CD14-positive monocyte (primary cell): ENCODE measurements around the gene CASQ1. TPM values are rescaled to one million over a fixed set of nuclear protein-coding genes. Genes with fewer than 3 reads are reported as not detected.

ENCODE experiments used
- DNase-seq, 3 donors: peaks; one replicate each; pipeline ENCODE4 v3.0.0-alpha.2; 2011 to 2022
- H2AFZ ChIP-seq: 2 replicates; pipeline ENCODE4 v1.6.0; 2012; ENCODE audit warnings: mild to moderate bottlenecking, low read depth, low read length, inconsistent platforms; ENCODE audit not compliant: insufficient read depth, poor library complexity, severe bottlenecking
- H3K27ac ChIP-seq, 2 donors: 1 replicate in 1 of 2; 2 replicates in 1 of 2; pipeline ENCODE4 v1.5.1; 2012 to 2013; ENCODE audit warnings: low read length in 2 of 2, control low read depth in 1 of 2, inconsistent platforms in 1 of 2, low read depth in 1 of 2, mild to moderate bottlenecking in 1 of 2
- H3K27me3 ChIP-seq, 2 donors: one replicate each; pipeline versions ENCODE4 v1.6.0 to v1.6.1; 2011 to 2013; ENCODE audit warnings: low read length in 2 of 2; ENCODE audit not compliant: control insufficient read depth in 2 of 2, insufficient read depth in 2 of 2
- H3K36me3 ChIP-seq, 2 donors: replicated peaks in 1 of 2; 1 replicate in 1 of 2; 2 replicates in 1 of 2; pipeline versions ENCODE4 v1.5.1 to v1.6.1; 2012 to 2013; ENCODE audit warnings: low read length in 2 of 2, control low read depth in 1 of 2, inconsistent platforms in 1 of 2, mild to moderate bottlenecking in 1 of 2; ENCODE audit not compliant: insufficient read depth in 2 of 2, control insufficient read depth in 1 of 2
- H3K4me1 ChIP-seq, 2 donors: 1 replicate in 1 of 2; 2 replicates in 1 of 2; pipeline versions ENCODE4 v1.5.1 to v1.6.1; 2012 to 2013; ENCODE audit warnings: low read length in 2 of 2, control low read depth in 1 of 2, inconsistent platforms in 1 of 2, mild to moderate bottlenecking in 1 of 2, moderate library complexity in 1 of 2; ENCODE audit not compliant: insufficient read depth in 2 of 2, control insufficient read depth in 1 of 2
- H3K4me2 ChIP-seq: replicated peaks from 2 replicates; pipeline ENCODE3; 2012; ENCODE audit warnings: low read length, moderate library complexity, mild to moderate bottlenecking; ENCODE audit not compliant: poor library complexity, severe bottlenecking; ENCODE audit errors: extremely low read depth
- H3K4me3 ChIP-seq, 3 experiments: fragments of 200-600 bp in 1 of 3; sonication (generic) in 1 of 3; replicated peaks in 1 of 3; 1 replicate in 2 of 3; 2 replicates in 1 of 3; pipeline ENCODE4 v1.5.1; 2011 to 2013; ENCODE audit warnings: low read length in 3 of 3, mild to moderate bottlenecking in 3 of 3, control low read depth in 2 of 3, low read depth in 2 of 3, inconsistent platforms in 1 of 3, moderate library complexity in 1 of 3
- H3K79me2 ChIP-seq: 2 replicates; pipeline ENCODE4 v1.6.0; 2012; ENCODE audit warnings: mild to moderate bottlenecking, control low read depth, inconsistent platforms, low read length, moderate library complexity; ENCODE audit not compliant: insufficient read depth
- H3K9ac ChIP-seq: 2 replicates; pipeline ENCODE4 v1.6.0; 2017; ENCODE audit warnings: low read length, mild to moderate bottlenecking; ENCODE audit not compliant: insufficient read depth, poor library complexity, severe bottlenecking
- H3K9me3 ChIP-seq, 2 donors: replicated peaks in 1 of 2; 1 replicate in 1 of 2; 2 replicates in 1 of 2; pipeline versions ENCODE4 v1.5.1 to v1.6.1; 2012 to 2013; ENCODE audit warnings: low read length in 2 of 2, control low read depth in 1 of 2; ENCODE audit not compliant: control insufficient read depth in 1 of 2, insufficient read depth in 1 of 2
- H4K20me1 ChIP-seq: 2 replicates; pipeline ENCODE4 v1.6.0; 2012; ENCODE audit warnings: mild to moderate bottlenecking, low read length, control low read depth, moderate library complexity; ENCODE audit not compliant: insufficient read depth
- H3K27ac Mint-ChIP-seq, 7 donors: one replicate each; pipeline ENCODE4 v1.8.0; 2020; ENCODE audit warnings: mild to moderate bottlenecking in 7 of 7, mixed read lengths in 7 of 7, moderate library complexity in 6 of 7, inconsistent platforms in 2 of 7
- H3K27me3 Mint-ChIP-seq, 3 donors: one replicate each; pipeline ENCODE4 v1.8.0; 2021 to 2022; ENCODE audit warnings: low read depth in 3 of 3, mild to moderate bottlenecking in 3 of 3, mixed read lengths in 3 of 3, moderate library complexity in 3 of 3, inconsistent platforms in 1 of 3
- H3K36me3 Mint-ChIP-seq, 2 donors: one replicate each; pipeline ENCODE4 v1.8.0; 2020; ENCODE audit warnings: mixed read lengths in 2 of 2, inconsistent platforms in 1 of 2, mild to moderate bottlenecking in 1 of 2
- H3K4me1 Mint-ChIP-seq: one replicate; pipeline ENCODE4 v1.8.0; 2020; ENCODE audit warnings: mild to moderate bottlenecking, mixed read lengths
- H3K4me3 Mint-ChIP-seq, 2 donors: one replicate each; pipeline ENCODE4 v1.8.0; 2020; ENCODE audit warnings: mild to moderate bottlenecking in 2 of 2, mixed read lengths in 2 of 2, moderate library complexity in 1 of 2
- H3K9me3 Mint-ChIP-seq, 7 donors: one replicate each; pipeline ENCODE4 v1.8.0; 2020 to 2022; ENCODE audit warnings: mixed read lengths in 7 of 7, mild to moderate bottlenecking in 6 of 7, moderate library complexity in 6 of 7, inconsistent platforms in 2 of 7
- WGBS: methylation state at CpG from one replicate; pipeline ENCODE4 v1.1.5; 2013; ENCODE audit warnings: missing lambda C conversion rate; ENCODE audit not compliant: insufficient coverage; 5-methylcytosine and 5-hydroxymethylcytosine counted together
- intact Hi-C, 2 donors: fragments of 100-400 bp; cut with micrococcal nuclease; formaldehyde crosslinking; loops; one replicate each; pipeline versions ENCODE4 v1.15.0 to v1.15.1; 2023
- polyA plus RNA-seq, 3 donors: library from polyadenylated mRNA; depleted of rRNA in 1 of 3; unstranded in 2 of 3; stranded (reverse) in 1 of 3; fragments of 300-500 nt in 2 of 3; fragments of >200 nt in 1 of 3; fragmentation: Illumina TruSeq in 2 of 3; gene quantifications; 1 replicate in 2 of 3; 2 replicates in 1 of 3; pipeline ENCODE4 v1.2.3, GENCODE V29; 2012 to 2021
- TF ChIP-seq, protein P1 (sequence below): fragments of 200-600 bp; IDR thresholded peaks from one replicate; pipeline ENCODE4 v1.8.0; 2022; ENCODE audit warnings: antibody characterized with exemption, mild to moderate bottlenecking

The CASQ1 gene
- polyA plus RNA-seq, 3 donors, result 0.09 to 11.1 TPM; not detected in 1

DNA sequence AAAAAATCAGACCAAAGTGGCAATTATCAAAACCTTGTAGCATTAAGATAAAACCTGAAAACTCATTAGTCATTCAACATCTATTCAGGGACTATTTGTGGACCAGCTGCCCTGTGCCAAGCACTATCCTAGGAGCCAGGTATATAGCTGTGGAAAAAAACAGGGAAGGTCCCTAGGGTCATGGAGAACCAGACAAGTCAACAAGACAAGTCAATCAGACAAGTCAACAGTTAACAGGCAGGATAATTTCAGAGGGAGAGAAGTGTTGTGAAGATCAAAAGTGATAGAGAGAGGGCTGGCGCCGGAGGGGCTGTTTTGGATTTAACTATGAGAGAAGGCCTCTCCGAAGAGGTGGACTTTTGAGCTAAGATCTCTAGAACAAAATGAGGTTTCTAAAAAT, 42.3 kb upstream of the CASQ1 start:
- Histone ChIP-seq H3K27me3 (no peaks in the 10 kb centered on the region), H4K20me1 (no peaks in the 10 kb centered on the region), H2AFZ (no peak overlapping the region), H3K4me2 (no peak overlapping the region), H3K27ac (no peak overlapping the region), H3K4me1 (peaks cover 20 to 39% of the 10 kb centered on the region in 2 donors), H3K4me3 (no peak overlapping the region), H3K9ac (no peak overlapping the region), H3K9me3 (no peaks in the 10 kb centered on the region), H3K36me3 (no peaks in the 10 kb centered on the region), H3K79me2 (no peaks in the 10 kb centered on the region)
- H3K4me3 Mint-ChIP-seq, result no peak overlapping the region
- no peak overlapping the region for H3K27ac Mint-ChIP-seq
- TF ChIP-seq, protein P1, sequence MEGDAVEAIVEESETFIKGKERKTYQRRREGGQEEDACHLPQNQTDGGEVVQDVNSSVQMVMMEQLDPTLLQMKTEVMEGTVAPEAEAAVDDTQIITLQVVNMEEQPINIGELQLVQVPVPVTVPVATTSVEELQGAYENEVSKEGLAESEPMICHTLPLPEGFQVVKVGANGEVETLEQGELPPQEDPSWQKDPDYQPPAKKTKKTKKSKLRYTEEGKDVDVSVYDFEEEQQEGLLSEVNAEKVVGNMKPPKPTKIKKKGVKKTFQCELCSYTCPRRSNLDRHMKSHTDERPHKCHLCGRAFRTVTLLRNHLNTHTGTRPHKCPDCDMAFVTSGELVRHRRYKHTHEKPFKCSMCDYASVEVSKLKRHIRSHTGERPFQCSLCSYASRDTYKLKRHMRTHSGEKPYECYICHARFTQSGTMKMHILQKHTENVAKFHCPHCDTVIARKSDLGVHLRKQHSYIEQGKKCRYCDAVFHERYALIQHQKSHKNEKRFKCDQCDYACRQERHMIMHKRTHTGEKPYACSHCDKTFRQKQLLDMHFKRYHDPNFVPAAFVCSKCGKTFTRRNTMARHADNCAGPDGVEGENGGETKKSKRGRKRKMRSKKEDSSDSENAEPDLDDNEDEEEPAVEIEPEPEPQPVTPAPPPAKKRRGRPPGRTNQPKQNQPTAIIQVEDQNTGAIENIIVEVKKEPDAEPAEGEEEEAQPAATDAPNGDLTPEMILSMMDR, result no peak
- H3K9me3 Mint-ChIP-seq, result peaks cover 0 to 5% (median 0%) of the 10 kb centered on the region in 7 donors
- intact Hi-C loops, result no loop called here
- H3K36me3 Mint-ChIP-seq, result peaks cover 0 to 2% of the 10 kb centered on the region in 2 donors
- peaks cover 30% of the 10 kb centered on the region for H3K4me1 Mint-ChIP-seq
- WGBS, result 100% methylated on average over 2 of the region's 3 CpGs
- no peak for DNase-seq
- peaks cover 0 to 8% (median 0%) of the 10 kb centered on the region in 3 donors for H3K27me3 Mint-ChIP-seq

DNA sequence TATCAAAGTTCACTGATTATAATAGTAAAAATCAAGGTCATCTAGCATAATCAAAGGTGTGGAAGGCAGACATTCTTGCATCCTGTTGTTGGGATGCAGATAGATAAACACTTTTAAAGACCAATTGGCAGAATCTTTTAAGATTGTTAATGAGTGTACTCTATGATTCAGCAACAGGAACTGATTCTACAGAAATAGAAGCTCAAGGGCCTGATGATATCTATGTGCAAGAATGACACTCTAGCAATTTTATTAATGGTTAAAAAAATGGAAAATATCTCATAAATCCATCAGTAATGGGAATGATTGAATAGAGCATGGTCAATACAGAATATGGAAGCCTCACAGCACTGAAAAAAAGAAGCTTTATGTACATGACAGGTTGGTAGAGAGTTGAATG, 41.1 kb upstream of the CASQ1 start:
- H3K9me3 ChIP-seq, result no peaks in the 10 kb centered on the region

More for the DNA sequence above, 41.1 kb upstream of the CASQ1 start:
- no peak overlapping the region for H3K4me3 Mint-ChIP-seq
- H3K4me3 ChIP-seq, result no peak overlapping the region
- H3K36me3 ChIP-seq, result no peaks in the 10 kb centered on the region
- H4K20me1 ChIP-seq, result no peaks in the 10 kb centered on the region
- H3K27ac Mint-ChIP-seq, result no peak overlapping the region
- TF ChIP-seq, protein P1, result no peak
- H3K4me1 ChIP-seq, result peaks cover 8 to 28% of the 10 kb centered on the region in 2 donors
- H3K79me2 ChIP-seq, result no peaks in the 10 kb centered on the region
- no peak overlapping the region for H3K27ac ChIP-seq
- H3K9me3 Mint-ChIP-seq, result peaks cover 0 to 4% (median 0%) of the 10 kb centered on the region in 7 donors
- peaks cover 0 to 11% (median 0%) of the 10 kb centered on the region in 3 donors for H3K27me3 Mint-ChIP-seq
- no peak overlapping the region for H2AFZ ChIP-seq
- H3K4me2 ChIP-seq, result no peak overlapping the region
- no peaks in the 10 kb centered on the region for H3K27me3 ChIP-seq
- intact Hi-C loops, result no loop called here
- no peak for DNase-seq
- peaks cover 21% of the 10 kb centered on the region for H3K4me1 Mint-ChIP-seq
- H3K36me3 Mint-ChIP-seq, result peaks cover 0 to 2% of the 10 kb centered on the region in 2 donors
- H3K9ac ChIP-seq, result no peak overlapping the region
